PFSK-1 (cell line): Measurements from ENCODE around the gene S100A14.

ENCODE experiments used
- FOXP2 ChIP-seq: optimal IDR thresholded peaks from 2 replicates; pipeline ENCODE3; 2011; ENCODE audit warnings: borderline replicate concordance, control low read depth, inconsistent platforms; ENCODE audit not compliant: insufficient read depth; ENCODE audit errors: extremely low read length, extremely low read depth
- POLR2AphosphoS5 ChIP-seq: IDR thresholded peaks from 2 replicates; pipeline ENCODE4 v1.6.1; 2012; ENCODE audit warnings: low read depth, mild to moderate bottlenecking, control low read depth, low read length, moderate library complexity
- REST ChIP-seq, 2 experiments: IDR thresholded peaks; 2 replicates each; pipeline versions ENCODE4 v1.6.1 to v1.8.0; 2011 to 2012; ENCODE audit warnings: low read depth in 2 of 2, low read length in 2 of 2, control low read depth in 1 of 2, inconsistent platforms in 1 of 2, mild to moderate bottlenecking in 1 of 2, moderate library complexity in 1 of 2; ENCODE audit not compliant: insufficient read depth in 1 of 2
- SIN3A ChIP-seq: IDR thresholded peaks from 2 replicates; pipeline ENCODE4 v1.6.1; 2012; ENCODE audit warnings: mild to moderate bottlenecking, low read length, moderate library complexity, borderline replicate concordance; ENCODE audit not compliant: insufficient read depth
- TAF1 ChIP-seq: IDR thresholded peaks from 2 replicates; pipeline ENCODE4 v1.6.1; 2012; ENCODE audit warnings: low read length, control low read depth, borderline replicate concordance; ENCODE audit not compliant: insufficient read depth

- TF ChIP-seq TAF1: peak; percentile 88
- TF ChIP-seq SIN3A: peak; percentile 52; the same call in 1 of the 2 replicates
- TF ChIP-seq POLR2AphosphoS5: peak; percentile 98
- TF ChIP-seq REST (IDR thresholded peaks at IDR 0.05; ENCODE audit: insufficient read depth in 1 of 2, low read depth in 2 of 2, low read length in 2 of 2): 0 out of 4 replicates have a peak, but pooled peaks of 1 of the 2 experiments have one; percentile 56
- TF ChIP-seq FOXP2: no peak
Observed at GRCh38 chr1:153626904-153627714, 11.0 kb upstream of the S100A14 start, which contains the start of gene S100A13.
